ENCODE data around the gene S100A9. TPM values are rescaled to one million over a fixed set of nuclear protein-coding genes. Genes with fewer than 3 reads are reported as not detected.

Gene S100A9
- total and polyA plus RNA-seq, 2 of the 8 experiments (the other 6 are each of a cell fraction or from before 2014, with no cell fraction given) = not detected

DNA sequence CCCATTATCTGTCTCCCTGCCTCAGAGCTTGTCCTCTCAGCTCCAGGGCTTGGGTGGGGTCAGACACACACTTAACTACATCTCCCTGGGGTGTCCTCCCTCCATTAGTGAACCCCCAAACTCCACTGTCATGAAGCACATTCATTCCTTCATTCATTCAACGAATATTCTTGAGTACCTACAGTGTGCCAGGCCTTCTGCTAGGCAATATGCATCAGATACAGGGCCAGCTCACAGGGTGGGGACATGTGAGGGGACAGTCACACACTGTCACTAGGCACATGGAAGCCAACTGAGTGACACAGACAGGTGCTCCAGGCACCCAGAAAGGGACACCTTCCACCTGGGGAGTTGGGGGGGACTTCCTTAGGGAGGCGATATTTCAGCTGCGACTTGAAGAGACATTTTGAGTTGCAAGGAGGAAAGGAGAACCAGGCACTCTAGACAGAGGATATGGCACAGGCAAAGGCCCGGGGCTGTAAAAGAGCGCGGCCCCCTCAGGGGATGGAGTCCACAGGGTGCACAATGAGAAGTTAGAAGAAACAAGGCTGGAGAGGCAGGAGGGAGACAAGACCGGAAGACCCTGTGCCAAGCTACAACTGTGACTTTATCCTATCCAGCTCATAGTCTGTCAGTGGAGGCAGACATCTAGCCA is 41.9 kb downstream of the S100A9 start (continued):
- TF ChIP-seq, protein P1, sequence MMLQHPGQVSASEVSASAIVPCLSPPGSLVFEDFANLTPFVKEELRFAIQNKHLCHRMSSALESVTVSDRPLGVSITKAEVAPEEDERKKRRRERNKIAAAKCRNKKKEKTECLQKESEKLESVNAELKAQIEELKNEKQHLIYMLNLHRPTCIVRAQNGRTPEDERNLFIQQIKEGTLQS (IDR thresholded peaks at IDR 0.05; ENCODE audit: insufficient read depth, low read depth, low read length) = no peak
- no peak for TF ChIP-seq KDM1A (IDR thresholded peaks at IDR 0.05; ENCODE audit: borderline replicate concordance, low read length)
- TF ChIP-seq JUND (IDR thresholded peaks at IDR 0.05; ENCODE audit: low read length) = no peak
- TF ChIP-seq KDM4A (IDR thresholded peaks at IDR 0.05; ENCODE audit: low read depth, low read length, severe bottlenecking) = no peak
